ENCODE measurements around the gene PECR. TPM values are rescaled to one million over a fixed set of nuclear protein-coding genes. Genes with fewer than 3 reads are reported as not detected.

Gene PECR
- total RNA-seq, 1 experiment from 2014 or later, result 16.3 TPM

GRCh38 chr2:216049452-216049851, 32.2 kb downstream of the PECR start (continued):
- TF ChIP-seq ELF1 (IDR thresholded peaks at IDR 0.05; ENCODE audit: borderline replicate concordance, low read depth) (no peak), SP1 (IDR thresholded peaks at IDR 0.05; ENCODE audit: low read depth) (no peak), RAD21 (IDR thresholded peaks at IDR 0.05; ENCODE audit: low read depth) (no peak)

- ChIA-PET RAD21 (ENCODE audit: low non-redundant PET in 1 of 2, low total read pairs in 2 of 2, uncharacterized antibody in 2 of 2, unreplicated experiment in 2 of 2) (no interaction called here), CTCF (no interaction called here), POLR2A (no interaction called here)
- H2AFZ ChIP-seq (ENCODE audit: low read depth, low read length, poor library complexity, severe bottlenecking), result no peak overlapping the region
- no peak for DNase-seq (ENCODE audit: low read depth, low spot score)
- no peaks in the 10 kb centered on the region for H4K20me1 ChIP-seq (ENCODE audit: insufficient read depth)
- H3K4me2 ChIP-seq (ENCODE audit: low read length), result no peak overlapping the region
- H3K4me3 ChIP-seq (replicated peaks in 1 of 2; ENCODE audit: low read depth in 1 of 2, low read length in 2 of 2), result no peak overlapping the region
- H3K4me1 ChIP-seq (ENCODE audit: control insufficient read depth in 1 of 2, insufficient read depth in 2 of 2, low read length in 2 of 2), result no peaks in the 10 kb centered on the region
- H3K27me3 ChIP-seq (ENCODE audit: insufficient read depth, low read length), result no peaks in the 10 kb centered on the region
- no peaks in the 10 kb centered on the region for H3K9me2 ChIP-seq (ENCODE audit: insufficient read depth)
- H3K27ac ChIP-seq (ENCODE audit: low read depth, low read length), result no peak overlapping the region
- no peak for TF ChIP-seq JUND (IDR thresholded peaks at IDR 0.05)
- no TSS peak for BruUV-seq (replicated peaks)
- ATAC-seq, result no peak
- no peaks in the 10 kb centered on the region for H3K79me2 ChIP-seq (ENCODE audit: insufficient read depth, low read length)
- intact Hi-C loops (cut with micrococcal nuclease), result no loop called here
- no peaks in the 10 kb centered on the region for H3K9me3 ChIP-seq (ENCODE audit: control insufficient read depth in 1 of 2, insufficient read depth in 1 of 2, low read depth in 1 of 2, low read length in 2 of 2)
- no peak overlapping the region for H3K9ac ChIP-seq (ENCODE audit: low read length)
- H3K36me3 ChIP-seq (ENCODE audit: control insufficient read depth in 1 of 2, insufficient read depth in 2 of 2, low read length in 2 of 2), result no peaks in the 10 kb centered on the region; a peak in 1 of 4 replicates
These were observed 34.2 kb downstream of the PECR start for GRCh38 chr2:216047397-216047796.

GRCh38 chr2:216044883-216045486, 36.6 kb downstream of the PECR start:
- H2AFZ ChIP-seq (ENCODE audit: low read depth, low read length, poor library complexity, severe bottlenecking), result no peak overlapping the region
- no peaks in the 10 kb centered on the region for H3K79me2 ChIP-seq (ENCODE audit: insufficient read depth, low read length)
- no peak overlapping the region for H3K27ac ChIP-seq (ENCODE audit: low read depth, low read length)
- H3K9ac ChIP-seq (ENCODE audit: low read length), result no peak overlapping the region
- ChIA-PET POLR2A (no interaction called here), RAD21 (ENCODE audit: low non-redundant PET in 1 of 2, low total read pairs in 2 of 2, uncharacterized antibody in 2 of 2, unreplicated experiment in 2 of 2) (no interaction called here), CTCF (interaction anchor here (1.3 to 1.7 kb wide), 3 partner anchors 12 to 21 kb away, joined by 4 to 6 read pairs (median 5); no protein-coding TSS in a partner anchor)
- H3K4me2 ChIP-seq (ENCODE audit: low read length), result no peak overlapping the region
- no peaks in the 10 kb centered on the region for H3K9me3 ChIP-seq (ENCODE audit: control insufficient read depth in 1 of 2, insufficient read depth in 1 of 2, low read depth in 1 of 2, low read length in 2 of 2)
- H3K9me2 ChIP-seq (ENCODE audit: insufficient read depth), result no peaks in the 10 kb centered on the region
- H4K20me1 ChIP-seq (ENCODE audit: insufficient read depth), result no peaks in the 10 kb centered on the region
- peaks cover 0 to 2% of the 10 kb centered on the region in 2 experiments; a peak in 1 of 4 replicates for H3K36me3 ChIP-seq (ENCODE audit: control insufficient read depth in 1 of 2, insufficient read depth in 2 of 2, low read length in 2 of 2)
- ATAC-seq (no peak), DNase-seq (ENCODE audit: low read depth, low spot score) (no peak)
- intact Hi-C loops (cut with micrococcal nuclease), result no loop called here
- no peaks in the 10 kb centered on the region for H3K4me1 ChIP-seq (ENCODE audit: control insufficient read depth in 1 of 2, insufficient read depth in 2 of 2, low read length in 2 of 2)
- no peaks in the 10 kb centered on the region for H3K27me3 ChIP-seq (ENCODE audit: insufficient read depth, low read length)
- no peak overlapping the region for H3K4me3 ChIP-seq (replicated peaks in 1 of 2; ENCODE audit: low read depth in 1 of 2, low read length in 2 of 2)
- BruUV-seq (replicated peaks), result no TSS peak
- TF ChIP-seq SRF (IDR thresholded peaks at IDR 0.05; ENCODE audit: low read depth), result no peak
- no peak for TF ChIP-seq TCF7L2 (IDR thresholded peaks at IDR 0.05; ENCODE audit: borderline replicate concordance, extremely low read depth, insufficient read depth, insufficient read length)
- TF ChIP-seq CBX3 (IDR thresholded peaks at IDR 0.05; ENCODE audit: low read depth), result no peak
- no peak for TF ChIP-seq MAX (IDR thresholded peaks at IDR 0.05)
- no peak for TF ChIP-seq SIN3A (IDR thresholded peaks at IDR 0.05; ENCODE audit: low read depth)
- TF ChIP-seq JUND (IDR thresholded peaks at IDR 0.05), result no peak
- no peak for TF ChIP-seq EZH2phosphoT487 (IDR thresholded peaks at IDR 0.05; ENCODE audit: borderline replicate concordance)
- TF ChIP-seq REST (IDR thresholded peaks at IDR 0.05; ENCODE audit: low read depth), result no peak
- no peak for TF ChIP-seq EGR1 (IDR thresholded peaks at IDR 0.05; ENCODE audit: low read depth)
- no peak for TF ChIP-seq ATF3 (IDR thresholded peaks at IDR 0.05)
- TF ChIP-seq POLR2A (IDR thresholded peaks at IDR 0.05; ENCODE audit: borderline replicate concordance, extremely low read depth, insufficient read depth, insufficient read length), result no peak
- no peak for TF ChIP-seq RAD21 (IDR thresholded peaks at IDR 0.05; ENCODE audit: low read depth)
- TF ChIP-seq ZFX (IDR thresholded peaks at IDR 0.05), result no peak
- TF ChIP-seq FOSL1 (IDR thresholded peaks at IDR 0.05; ENCODE audit: low read depth), result no peak
